Loucy (cell line): Measurements from ENCODE around the gene C4orf54.

Experiments
- H2AFZ ChIP-seq: fragments of 200-600 bp; sonication (generic); 2 replicates; pipeline ENCODE4 v1.6.0; 2016; ENCODE audit warnings: antibody characterized with exemption, mild to moderate bottlenecking, low read length, moderate library complexity
- H3F3A ChIP-seq: fragments of 200-600 bp; 2 replicates; pipeline ENCODE4 v1.6.0; 2016; ENCODE audit warnings: antibody characterized with exemption, low read depth, mild to moderate bottlenecking
- H3K27me3 ChIP-seq: fragments of 200-600 bp; sonication (generic); 2 replicates; pipeline ENCODE4 v1.6.1; 2014; ENCODE audit warnings: low read length, mild to moderate bottlenecking; ENCODE audit not compliant: insufficient read depth, poor library complexity, severe bottlenecking
- H3K36me3 ChIP-seq: fragments of 200-600 bp; sonication (generic); 2 replicates; pipeline ENCODE4 v1.6.1; 2016; ENCODE audit warnings: low read length; ENCODE audit not compliant: insufficient read depth
- H3K4me1 ChIP-seq: fragments of 200-600 bp; sonication (generic); 2 replicates; pipeline ENCODE4 v1.5.1; 2014; ENCODE audit warnings: low read length, mild to moderate bottlenecking; ENCODE audit not compliant: insufficient read depth, poor library complexity, severe bottlenecking
- H3K4me2 ChIP-seq: fragments of 200-600 bp; sonication (generic); 2 replicates; pipeline ENCODE4 v1.6.0; 2014; ENCODE audit warnings: antibody characterized with exemption, low read length, low read depth, mild to moderate bottlenecking; ENCODE audit not compliant: poor library complexity, severe bottlenecking
- H3K4me3 ChIP-seq: fragments of 200-600 bp; sonication (generic); 2 replicates; pipeline ENCODE4 v1.5.1; 2014; ENCODE audit warnings: low read length, mild to moderate bottlenecking, mixed read lengths; ENCODE audit not compliant: poor library complexity, severe bottlenecking
- H3K79me2 ChIP-seq: fragments of 200-600 bp; sonication (generic); 2 replicates; pipeline ENCODE4 v1.6.1; 2014; ENCODE audit warnings: low read length; ENCODE audit not compliant: insufficient read depth
- H3K9ac ChIP-seq: fragments of 200-600 bp; sonication (generic); 2 replicates; pipeline ENCODE4 v1.6.0; 2014; ENCODE audit warnings: mild to moderate bottlenecking, low read depth, low read length, moderate library complexity; ENCODE audit not compliant: poor library complexity, severe bottlenecking
- H3K9me2 ChIP-seq: fragments of 200-600 bp; sonication (generic); replicated peaks from 2 replicates; pipeline ENCODE4 v1.6.1; 2016; ENCODE audit warnings: low read depth, low read length, mixed read lengths
- H3K9me3 ChIP-seq: fragments of 200-600 bp; sonication (generic); 2 replicates; pipeline ENCODE4 v1.6.1; 2014; ENCODE audit warnings: mild to moderate bottlenecking, antibody characterized with exemption, low read length, low read depth; ENCODE audit not compliant: insufficient read depth
- H4K20me1 ChIP-seq: fragments of 200-600 bp; sonication (generic); 2 replicates; pipeline ENCODE4 v1.6.0; 2014; ENCODE audit warnings: antibody characterized with exemption, low read length, mild to moderate bottlenecking; ENCODE audit not compliant: insufficient read depth, poor library complexity, severe bottlenecking
- EZH2phosphoT487 ChIP-seq: fragments of 200-600 bp; IDR thresholded peaks from 2 replicates; pipeline ENCODE4 v1.6.1; 2018; ENCODE audit warnings: antibody characterized with exemption, mild to moderate bottlenecking, moderate library complexity, borderline replicate concordance
- TF ChIP-seq, protein P1 (sequence below): fragments of 200-600 bp; sonication (generic); conservative IDR thresholded peaks from 2 replicates; pipeline ENCODE4 v1.5.1; 2014; ENCODE audit warnings: mild to moderate bottlenecking, antibody characterized with exemption, low read length

C4orf54 gene

DNA sequence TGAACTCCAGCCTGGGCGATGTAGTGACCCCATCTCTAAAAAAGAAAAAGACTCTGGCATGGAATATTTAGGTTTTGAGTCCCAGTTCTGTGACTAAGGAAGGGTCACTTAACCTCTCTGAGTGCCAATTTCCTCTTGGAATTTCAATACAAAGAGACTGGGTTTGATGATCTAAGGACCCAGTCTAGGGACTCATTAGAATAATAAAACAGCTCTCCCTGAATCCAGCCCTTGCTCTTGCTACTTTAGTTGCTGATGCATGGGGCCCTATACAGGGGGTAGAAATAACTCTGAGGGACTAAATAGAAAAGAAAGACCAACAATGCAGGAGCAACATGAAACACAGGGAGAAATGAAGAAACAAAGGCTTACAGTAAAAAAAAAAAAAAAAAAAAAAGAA, 12.6 kb downstream of the C4orf54 start:
- Histone ChIP-seq H3K4me2 (no peak overlapping the region), H4K20me1 (no peaks in the 10 kb centered on the region), H3K9me3 (no peaks in the 10 kb centered on the region), H3K4me1 (no peaks in the 10 kb centered on the region), H3K27me3 (no peaks in the 10 kb centered on the region), H3K79me2 (no peaks in the 10 kb centered on the region), H3K36me3 (no peaks in the 10 kb centered on the region), H3K9ac (no peak overlapping the region), H3K9me2 (no peaks in the 10 kb centered on the region), H3F3A (no peaks in the 10 kb centered on the region), H2AFZ (no peak overlapping the region), H3K4me3 (no peak overlapping the region)
- TF ChIP-seq, protein P1, sequence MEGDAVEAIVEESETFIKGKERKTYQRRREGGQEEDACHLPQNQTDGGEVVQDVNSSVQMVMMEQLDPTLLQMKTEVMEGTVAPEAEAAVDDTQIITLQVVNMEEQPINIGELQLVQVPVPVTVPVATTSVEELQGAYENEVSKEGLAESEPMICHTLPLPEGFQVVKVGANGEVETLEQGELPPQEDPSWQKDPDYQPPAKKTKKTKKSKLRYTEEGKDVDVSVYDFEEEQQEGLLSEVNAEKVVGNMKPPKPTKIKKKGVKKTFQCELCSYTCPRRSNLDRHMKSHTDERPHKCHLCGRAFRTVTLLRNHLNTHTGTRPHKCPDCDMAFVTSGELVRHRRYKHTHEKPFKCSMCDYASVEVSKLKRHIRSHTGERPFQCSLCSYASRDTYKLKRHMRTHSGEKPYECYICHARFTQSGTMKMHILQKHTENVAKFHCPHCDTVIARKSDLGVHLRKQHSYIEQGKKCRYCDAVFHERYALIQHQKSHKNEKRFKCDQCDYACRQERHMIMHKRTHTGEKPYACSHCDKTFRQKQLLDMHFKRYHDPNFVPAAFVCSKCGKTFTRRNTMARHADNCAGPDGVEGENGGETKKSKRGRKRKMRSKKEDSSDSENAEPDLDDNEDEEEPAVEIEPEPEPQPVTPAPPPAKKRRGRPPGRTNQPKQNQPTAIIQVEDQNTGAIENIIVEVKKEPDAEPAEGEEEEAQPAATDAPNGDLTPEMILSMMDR = no peak
- no peak for TF ChIP-seq EZH2phosphoT487

DNA sequence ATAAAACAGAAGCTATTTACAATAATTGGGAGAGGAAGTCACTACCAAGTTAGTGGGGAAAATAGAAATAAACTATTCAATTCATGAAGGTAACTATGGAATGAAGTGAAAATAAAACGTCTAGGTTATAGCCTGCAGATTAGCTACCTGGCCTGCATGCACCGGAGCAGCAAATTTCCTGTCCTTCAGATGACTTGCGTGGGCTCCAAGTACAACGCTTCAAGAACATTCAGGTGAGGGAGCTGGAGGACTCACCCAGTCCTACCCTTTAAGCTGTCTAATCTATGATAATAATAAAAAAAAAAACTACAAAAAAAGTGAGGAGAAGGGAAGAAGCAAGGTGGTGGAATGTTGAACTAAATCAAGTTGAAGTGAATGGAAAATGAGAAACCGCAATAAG, 13.2 kb downstream of the C4orf54 start:
- Histone ChIP-seq H3K9me3 (no peaks in the 10 kb centered on the region), H3K4me2 (no peak overlapping the region)
- TF ChIP-seq, protein P1 = no peak
- no peak for TF ChIP-seq EZH2phosphoT487

DNA sequence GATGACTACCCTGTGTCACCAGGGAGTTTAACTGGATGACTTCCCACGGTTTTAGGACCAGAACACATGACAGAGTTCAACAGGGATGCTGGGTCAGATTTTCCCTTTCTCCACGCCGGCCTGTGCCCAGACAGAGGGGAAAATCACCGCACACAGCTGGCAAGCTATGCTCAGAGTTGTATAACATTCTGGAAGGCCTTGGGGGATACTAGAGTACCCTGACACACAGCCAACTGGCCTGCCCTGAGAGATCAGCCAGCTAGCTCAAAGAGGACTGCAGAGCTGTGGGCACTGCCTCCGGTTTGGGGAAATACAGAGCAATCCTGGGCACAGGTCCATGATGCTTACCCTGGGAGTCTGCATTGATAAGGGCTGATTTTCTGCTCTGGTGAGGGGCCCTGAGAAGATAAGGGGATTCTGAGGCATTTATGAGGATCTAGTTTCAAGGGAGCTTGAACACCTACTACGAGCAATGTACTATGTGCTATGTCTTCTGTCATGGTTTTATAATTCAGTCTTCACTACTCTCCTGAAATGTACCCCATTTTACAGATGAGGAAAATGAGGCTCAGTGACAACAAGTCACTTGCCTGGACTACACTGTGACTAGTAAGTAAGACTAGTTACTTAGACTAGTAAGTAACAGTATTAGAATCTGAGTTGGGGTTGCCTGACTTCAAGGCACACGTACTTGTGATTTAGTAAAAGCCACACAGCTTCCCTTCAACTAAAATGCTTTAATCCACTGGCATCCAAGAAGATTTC, 14.7 kb downstream of the C4orf54 start:
- H3K79me2 ChIP-seq = no peaks in the 10 kb centered on the region
- H3K9ac ChIP-seq = no peak overlapping the region
- H3K9me2 ChIP-seq = no peaks in the 10 kb centered on the region
- H3K4me3 ChIP-seq = no peak overlapping the region
- no peak overlapping the region for H2AFZ ChIP-seq
- H3K36me3 ChIP-seq = no peaks in the 10 kb centered on the region
- no peaks in the 10 kb centered on the region for H3K27me3 ChIP-seq
- TF ChIP-seq, protein P1 = no peak
- TF ChIP-seq EZH2phosphoT487 = no peak
- no peaks in the 10 kb centered on the region for H3F3A ChIP-seq
- no peak overlapping the region for H3K4me2 ChIP-seq
- no peaks in the 10 kb centered on the region for H4K20me1 ChIP-seq
- H3K9me3 ChIP-seq = no peaks in the 10 kb centered on the region
- no peaks in the 10 kb centered on the region for H3K4me1 ChIP-seq

More for the DNA sequence above, 13.2 kb downstream of the C4orf54 start:
- Histone ChIP-seq H3K9ac (no peak overlapping the region), H3K36me3 (no peaks in the 10 kb centered on the region), H3K9me2 (no peaks in the 10 kb centered on the region), H4K20me1 (no peaks in the 10 kb centered on the region), H3K27me3 (no peaks in the 10 kb centered on the region), H3F3A (no peaks in the 10 kb centered on the region), H2AFZ (no peak overlapping the region), H3K4me1 (no peaks in the 10 kb centered on the region), H3K79me2 (no peaks in the 10 kb centered on the region), H3K4me3 (no peak overlapping the region)
